ENCODE data around the gene FKBP5.

The FKBP5 gene

DNA sequence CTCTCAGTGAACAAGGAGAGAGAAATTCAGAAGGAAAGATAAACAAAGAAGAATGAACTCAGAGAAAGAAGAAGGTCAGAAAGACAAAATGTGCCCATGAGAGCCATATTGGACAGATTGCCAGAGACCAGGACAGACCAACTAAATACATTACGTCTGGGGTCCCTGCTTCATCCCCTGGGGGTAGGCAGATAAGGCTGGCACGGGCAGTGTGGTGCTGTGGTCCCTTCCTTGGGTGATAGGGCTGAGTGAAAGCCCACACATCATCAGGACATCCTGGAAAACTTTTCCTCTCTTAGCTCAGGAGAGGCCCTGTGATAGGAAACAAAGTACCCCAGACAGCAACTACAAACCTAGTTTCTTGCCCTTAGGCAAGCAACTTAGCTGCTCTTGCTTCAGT lies 34.9 kb upstream of the FKBP5 start:
- TF ChIP-seq, protein P1, sequence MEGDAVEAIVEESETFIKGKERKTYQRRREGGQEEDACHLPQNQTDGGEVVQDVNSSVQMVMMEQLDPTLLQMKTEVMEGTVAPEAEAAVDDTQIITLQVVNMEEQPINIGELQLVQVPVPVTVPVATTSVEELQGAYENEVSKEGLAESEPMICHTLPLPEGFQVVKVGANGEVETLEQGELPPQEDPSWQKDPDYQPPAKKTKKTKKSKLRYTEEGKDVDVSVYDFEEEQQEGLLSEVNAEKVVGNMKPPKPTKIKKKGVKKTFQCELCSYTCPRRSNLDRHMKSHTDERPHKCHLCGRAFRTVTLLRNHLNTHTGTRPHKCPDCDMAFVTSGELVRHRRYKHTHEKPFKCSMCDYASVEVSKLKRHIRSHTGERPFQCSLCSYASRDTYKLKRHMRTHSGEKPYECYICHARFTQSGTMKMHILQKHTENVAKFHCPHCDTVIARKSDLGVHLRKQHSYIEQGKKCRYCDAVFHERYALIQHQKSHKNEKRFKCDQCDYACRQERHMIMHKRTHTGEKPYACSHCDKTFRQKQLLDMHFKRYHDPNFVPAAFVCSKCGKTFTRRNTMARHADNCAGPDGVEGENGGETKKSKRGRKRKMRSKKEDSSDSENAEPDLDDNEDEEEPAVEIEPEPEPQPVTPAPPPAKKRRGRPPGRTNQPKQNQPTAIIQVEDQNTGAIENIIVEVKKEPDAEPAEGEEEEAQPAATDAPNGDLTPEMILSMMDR (IDR thresholded peaks at IDR 0.05; ENCODE audit: low read depth, low read length, missing control alignments), result no peak
- no peak overlapping the region for H3K4me3 ChIP-seq (ENCODE audit: low read depth, low read length)
- in situ Hi-C loops (cut with HindIII; ENCODE audit: low sequenced_read_pairs), result no loop called here
- no peak for DNase-seq (ENCODE audit: low read depth)

DNA sequence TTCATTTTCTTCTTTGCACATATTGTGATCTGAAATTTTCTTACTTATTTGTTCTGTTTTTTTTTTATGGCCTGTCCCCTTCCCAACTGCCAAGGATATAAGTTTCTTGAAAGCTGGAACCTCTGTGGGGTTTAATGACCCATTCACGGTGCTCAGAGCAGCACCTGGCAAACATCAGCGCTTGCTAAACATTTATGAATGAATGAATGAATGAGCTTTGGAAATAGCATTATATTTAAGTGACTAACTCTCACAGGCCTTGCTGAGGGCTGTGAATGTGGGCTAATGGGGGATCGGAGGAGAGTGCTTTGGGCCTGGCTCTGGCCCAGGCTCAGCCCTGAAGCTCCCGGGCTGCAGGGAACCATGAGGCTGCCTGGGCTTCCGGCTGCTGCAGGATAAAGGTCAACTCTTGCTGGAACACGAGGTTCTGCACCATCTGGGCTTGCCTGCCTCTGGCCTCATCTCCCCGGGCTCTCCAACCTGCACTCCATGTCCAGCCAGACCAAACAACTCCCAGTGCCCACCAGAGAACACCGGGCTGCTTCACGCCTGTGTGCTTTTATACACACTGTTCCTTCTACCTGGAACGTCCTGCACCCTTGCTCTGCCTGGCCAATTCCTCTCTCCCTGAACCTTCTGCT lies 33.5 kb upstream of the FKBP5 start:
- H3K4me3 ChIP-seq (ENCODE audit: low read depth, low read length), result no peak overlapping the region
- in situ Hi-C loops (cut with HindIII; ENCODE audit: low sequenced_read_pairs), result no loop called here
- no peak for DNase-seq (ENCODE audit: low read depth)
- TF ChIP-seq, protein P1 (IDR thresholded peaks at IDR 0.05; ENCODE audit: low read depth, low read length, missing control alignments), result no peak

DNA sequence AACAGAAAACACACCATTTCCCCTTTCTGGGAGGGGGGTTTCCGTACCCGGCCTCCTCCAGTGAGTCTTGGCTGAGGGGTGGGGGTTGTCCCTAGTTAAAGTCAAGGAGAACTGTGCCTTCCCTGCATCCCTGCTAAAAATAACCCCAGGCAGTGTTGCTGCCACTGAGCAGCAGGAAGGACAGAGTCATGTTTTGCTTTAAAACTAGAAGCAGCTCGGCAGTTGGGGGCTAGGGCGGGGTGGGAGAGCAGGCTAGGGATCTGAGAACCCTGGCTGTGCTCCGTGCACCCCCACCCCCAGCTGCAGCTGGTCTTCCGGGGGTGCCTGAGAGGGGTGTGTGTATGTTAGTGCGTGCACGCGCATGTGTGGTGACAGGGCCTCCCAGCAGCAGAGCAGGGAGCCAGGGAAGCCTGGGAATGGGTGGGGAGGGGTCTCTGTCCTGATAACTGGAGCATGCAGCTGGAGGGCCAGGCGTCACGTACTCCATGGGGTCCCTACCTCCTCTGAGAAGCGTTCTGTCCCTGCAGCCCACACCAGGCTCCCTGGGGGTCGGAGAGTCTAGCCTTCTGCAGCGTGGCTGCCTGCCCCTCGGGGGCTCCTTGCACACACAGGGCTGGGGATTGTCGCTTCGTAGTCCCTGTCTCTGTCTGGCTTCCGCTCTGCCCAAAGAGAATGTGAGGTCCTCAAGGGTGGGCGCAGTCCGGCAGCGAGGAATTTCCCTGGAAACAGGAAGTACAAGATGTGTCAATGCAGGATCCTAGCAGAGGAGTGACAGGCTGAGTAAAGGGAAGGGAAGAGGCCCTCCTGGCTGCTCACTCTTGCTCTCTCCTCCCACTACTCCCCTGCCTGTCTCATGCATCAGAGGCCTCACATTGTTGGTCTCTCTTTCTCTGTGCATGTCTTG lies 31.4 kb upstream of the FKBP5 start:
- in situ Hi-C loops (cut with HindIII; ENCODE audit: low sequenced_read_pairs), result no loop called here
- TF ChIP-seq, protein P1 (IDR thresholded peaks at IDR 0.05; ENCODE audit: low read depth, low read length, missing control alignments), result no peak
- no peak overlapping the region for H3K4me3 ChIP-seq (ENCODE audit: low read depth, low read length)
- no peak for DNase-seq (ENCODE audit: low read depth)

DNA sequence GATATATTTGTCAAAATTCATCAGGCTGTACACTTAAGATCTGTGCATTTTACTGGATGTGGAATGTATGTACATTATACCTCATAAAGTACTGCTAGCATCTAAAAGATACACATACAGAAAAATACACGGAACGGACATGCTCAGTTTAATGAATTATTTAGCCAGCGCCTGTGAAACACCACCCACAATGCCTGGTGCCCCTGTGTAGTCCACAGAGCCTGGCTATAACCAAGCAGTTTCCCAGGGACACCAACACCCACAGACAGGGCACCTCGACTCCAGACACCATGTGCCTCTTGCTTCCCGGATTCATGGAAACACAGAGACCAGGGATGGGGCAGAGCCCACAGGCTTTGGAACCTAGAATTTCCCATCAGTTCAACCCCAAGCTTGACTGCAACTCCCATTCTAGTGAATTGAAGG lies 30.7 kb upstream of the FKBP5 start:
- no peak for DNase-seq (ENCODE audit: low read depth)
- in situ Hi-C loops (cut with HindIII; ENCODE audit: low sequenced_read_pairs), result no loop called here
- TF ChIP-seq, protein P1 (IDR thresholded peaks at IDR 0.05; ENCODE audit: low read depth, low read length, missing control alignments), result no peak
- H3K4me3 ChIP-seq (ENCODE audit: low read depth, low read length), result no peak overlapping the region

DNA sequence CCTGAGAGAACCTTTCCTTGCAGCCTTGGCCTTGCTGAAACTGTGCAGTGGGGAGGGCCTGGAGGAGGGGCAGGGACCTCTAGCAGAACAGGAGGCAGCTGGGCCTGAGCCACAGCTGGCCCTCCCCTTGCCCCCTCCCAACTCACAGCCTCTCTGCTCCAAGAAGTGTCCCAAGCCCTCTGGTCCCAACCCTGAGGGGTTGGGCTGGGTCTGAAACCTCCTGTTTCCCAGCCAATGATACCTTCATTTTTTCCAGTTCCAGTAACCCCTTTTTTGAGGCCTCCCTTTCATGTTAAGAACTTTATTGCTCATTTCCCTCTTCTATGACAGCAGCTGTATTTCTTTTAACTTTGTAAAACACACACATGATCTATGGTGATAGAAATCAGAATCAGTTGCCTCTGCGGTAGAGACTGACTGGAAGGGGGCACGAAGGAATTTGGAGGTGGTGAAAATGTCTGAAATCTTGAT lies 30.2 kb upstream of the FKBP5 start:
- no peak for DNase-seq (ENCODE audit: low read depth)
- no peak overlapping the region for H3K4me3 ChIP-seq (ENCODE audit: low read depth, low read length)
- in situ Hi-C loops (cut with HindIII; ENCODE audit: low sequenced_read_pairs), result no loop called here

DNA sequence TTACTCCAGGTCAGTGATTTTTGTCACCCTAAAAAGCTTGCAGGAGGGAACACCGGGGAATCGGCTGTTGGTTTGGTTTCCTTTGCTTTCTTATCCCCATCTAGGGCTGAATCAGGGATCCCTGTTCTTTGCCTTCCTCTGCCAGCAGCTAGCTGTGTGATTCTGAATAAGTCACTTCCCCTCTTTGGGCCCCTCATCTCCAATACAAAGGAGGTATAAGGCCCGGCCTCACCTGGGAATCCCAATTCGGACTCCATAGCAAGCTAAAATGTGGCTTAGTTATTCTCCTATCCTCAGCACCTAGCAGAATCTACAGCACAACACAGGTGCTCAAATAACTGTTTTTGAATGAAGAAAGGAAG lies 29.6 kb upstream of the FKBP5 start:
- no peak for DNase-seq (ENCODE audit: low read depth)
- H3K4me3 ChIP-seq (ENCODE audit: low read depth, low read length), result no peak overlapping the region
- in situ Hi-C loops (cut with HindIII; ENCODE audit: low sequenced_read_pairs), result no loop called here
- TF ChIP-seq, protein P1 (IDR thresholded peaks at IDR 0.05; ENCODE audit: low read depth, low read length, missing control alignments), result no peak

More for the DNA sequence above, 30.2 kb upstream of the FKBP5 start:
- TF ChIP-seq, protein P1 (IDR thresholded peaks at IDR 0.05; ENCODE audit: low read depth, low read length, missing control alignments), result no peak
